HG02981 (cell line): Measurements from ENCODE around the gene CDK18.

Experiments used
- ATAC-seq: cut with Tn5 transposase; IDR thresholded peaks from one replicate; pipeline ENCODE4 v1.9.1; 2021; ENCODE audit warnings: mild to moderate bottlenecking, moderate library complexity; ENCODE audit not compliant: unreplicated experiment

CDK18 gene

GRCh38 chr1:205521686-205522085, 17.2 kb downstream of the CDK18 start:
- ATAC-seq = no peak

GRCh38 chr1:205522692-205523091, 18.2 kb downstream of the CDK18 start:
- no peak for ATAC-seq

GRCh38 chr1:205523261-205523890, 18.9 kb downstream of the CDK18 start:
- ATAC-seq = no peak

- ATAC-seq = no peak
Measured at GRCh38 chr1:205523891-205524793, 19.7 kb downstream of the CDK18 start.

GRCh38 chr1:205524794-205525101, 20.3 kb downstream of the CDK18 start:
- no peak for ATAC-seq

GRCh38 chr1:205525495-205526285, 21.2 kb downstream of the CDK18 start:
- ATAC-seq = no peak

GRCh38 chr1:205526431-205526830, 22.0 kb downstream of the CDK18 start:
- ATAC-seq = no peak

- no peak for ATAC-seq
Measured at GRCh38 chr1:205527931-205528330, 23.5 kb downstream of the CDK18 start.

GRCh38 chr1:205528446-205528886, 24.0 kb downstream of the CDK18 start:
- no peak for ATAC-seq

- no peak for ATAC-seq
Measured at GRCh38 chr1:205528887-205529825, 24.7 kb downstream of the CDK18 start.

GRCh38 chr1:205530116-205530515, 25.6 kb downstream of the CDK18 start:
- no peak for ATAC-seq

GRCh38 chr1:205531191-205532025, 26.9 kb downstream of the CDK18 start:
- no peak for ATAC-seq

GRCh38 chr1:205532026-205532898, 27.8 kb downstream of the CDK18 start:
- ATAC-seq = no peak

- no peak for ATAC-seq
Measured at GRCh38 chr1:205532996-205533735, 28.7 kb downstream of the CDK18 start.

GRCh38 chr1:205533748-205534443, 29.4 kb downstream of the CDK18 start:
- ATAC-seq = no peak

- no peak for ATAC-seq
Measured at GRCh38 chr1:205534444-205534985, 30.0 kb downstream of the CDK18 start.

GRCh38 chr1:205535096-205535495, 30.6 kb downstream of the CDK18 start:
- no peak for ATAC-seq
